ENCODE measurements around the gene AJAP1. TPM values are rescaled to one million over a fixed set of nuclear protein-coding genes. Genes with fewer than 3 reads are reported as not detected.

The AJAP1 gene
- total and polyA plus RNA-seq, 10 of the 15 experiments (the other 5 are each of a cell fraction or from before 2014, with no cell fraction given): not detected

GRCh38 chr1:4786055-4786454, 131.6 kb downstream of the AJAP1 start:
- intact Hi-C loops (cut with micrococcal nuclease; ENCODE audit: unreplicated experiment): no loop called here
- SMC1A ChIA-PET (ENCODE audit: uncharacterized antibody, unreplicated experiment): no interaction called here
- Histone ChIP-seq H3K4me3 (no peak overlapping the region), H3K79me2 (ENCODE audit: control insufficient read depth, insufficient read depth, low read length) (no peaks in the 10 kb centered on the region), H3K36me3 (ENCODE audit: control insufficient read depth in 2 of 2, insufficient read depth in 2 of 2, low read length in 1 of 2) (no peaks in the 10 kb centered on the region), H3K4me1 (ENCODE audit: control insufficient read depth, insufficient read depth, low read length) (no peaks in the 10 kb centered on the region), H3K27me3 (replicated peaks in 1 of 2; ENCODE audit: control insufficient read depth in 2 of 2, insufficient read depth in 2 of 2, low read length in 1 of 2) (no peaks in the 10 kb centered on the region), H3K9me3 (replicated peaks; ENCODE audit: control insufficient read depth, insufficient read depth, low read length) (no peaks in the 10 kb centered on the region; the same call in 2 of the 3 replicates), H2AFZ (ENCODE audit: control insufficient read depth, low read depth, low read length) (no peak overlapping the region), H4K20me1 (ENCODE audit: control insufficient read depth, insufficient read depth) (no peaks in the 10 kb centered on the region), H3K27ac (ENCODE audit: control insufficient read depth, insufficient read depth) (no peak overlapping the region), H3K9ac (ENCODE audit: control insufficient read depth, insufficient read depth, low read length) (no peak overlapping the region), H3K4me2 (ENCODE audit: control insufficient read depth, insufficient read depth) (no peak overlapping the region)
- CTCF ChIA-PET: no interaction called here
- no peak for FAIRE-seq
- WGBS (ENCODE audit: insufficient coverage, insufficient replicate concordance, low lambda C conversion rate, missing lambda C conversion rate): 5% methylated on average over 8 of the region's 8 CpGs
- ATAC-seq: no peak
- no peak for DNase-seq (ENCODE audit: low read depth, low spot score)
- TF ChIP-seq CREM (IDR thresholded peaks at IDR 0.05; ENCODE audit: low read depth) (no peak), ATF7 (IDR thresholded peaks at IDR 0.05; ENCODE audit: low read depth) (no peak)
- TF ChIP-seq, protein P1, sequence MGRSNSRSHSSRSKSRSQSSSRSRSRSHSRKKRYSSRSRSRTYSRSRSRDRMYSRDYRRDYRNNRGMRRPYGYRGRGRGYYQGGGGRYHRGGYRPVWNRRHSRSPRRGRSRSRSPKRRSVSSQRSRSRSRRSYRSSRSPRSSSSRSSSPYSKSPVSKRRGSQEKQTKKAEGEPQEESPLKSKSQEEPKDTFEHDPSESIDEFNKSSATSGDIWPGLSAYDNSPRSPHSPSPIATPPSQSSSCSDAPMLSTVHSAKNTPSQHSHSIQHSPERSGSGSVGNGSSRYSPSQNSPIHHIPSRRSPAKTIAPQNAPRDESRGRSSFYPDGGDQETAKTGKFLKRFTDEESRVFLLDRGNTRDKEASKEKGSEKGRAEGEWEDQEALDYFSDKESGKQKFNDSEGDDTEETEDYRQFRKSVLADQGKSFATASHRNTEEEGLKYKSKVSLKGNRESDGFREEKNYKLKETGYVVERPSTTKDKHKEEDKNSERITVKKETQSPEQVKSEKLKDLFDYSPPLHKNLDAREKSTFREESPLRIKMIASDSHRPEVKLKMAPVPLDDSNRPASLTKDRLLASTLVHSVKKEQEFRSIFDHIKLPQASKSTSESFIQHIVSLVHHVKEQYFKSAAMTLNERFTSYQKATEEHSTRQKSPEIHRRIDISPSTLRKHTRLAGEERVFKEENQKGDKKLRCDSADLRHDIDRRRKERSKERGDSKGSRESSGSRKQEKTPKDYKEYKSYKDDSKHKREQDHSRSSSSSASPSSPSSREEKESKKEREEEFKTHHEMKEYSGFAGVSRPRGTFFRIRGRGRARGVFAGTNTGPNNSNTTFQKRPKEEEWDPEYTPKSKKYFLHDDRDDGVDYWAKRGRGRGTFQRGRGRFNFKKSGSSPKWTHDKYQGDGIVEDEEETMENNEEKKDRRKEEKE (IDR thresholded peaks at IDR 0.05): no peak
- POLR2A ChIA-PET: no interaction called here
- RAD21 ChIA-PET (ENCODE audit: unreplicated experiment): no interaction called here
- no TSS peak for BruUV-seq (replicated peaks)
- in situ Hi-C loops (cut with MboI): no loop called here

- WGBS (ENCODE audit: insufficient coverage, insufficient replicate concordance, low lambda C conversion rate, missing lambda C conversion rate): 1% methylated on average over 5 of the region's 5 CpGs
- no peaks in the 10 kb centered on the region; the same call in 2 of the 3 replicates for H3K9me3 ChIP-seq (replicated peaks; ENCODE audit: control insufficient read depth, insufficient read depth, low read length)
- H3K4me1 ChIP-seq (ENCODE audit: control insufficient read depth, insufficient read depth, low read length): no peaks in the 10 kb centered on the region
- ChIA-PET POLR2A (interaction anchor here (0.5 kb wide), 1 partner anchor 881 kb away, joined by 4 read pairs; no protein-coding TSS in a partner anchor), SMC1A (ENCODE audit: uncharacterized antibody, unreplicated experiment) (no interaction called here), CTCF (interaction anchor here (0.6 kb wide), 1 partner anchor 9 kb away, joined by 3 read pairs; no protein-coding TSS in a partner anchor), RAD21 (ENCODE audit: unreplicated experiment) (no interaction called here)
- no peak overlapping the region for H3K4me2 ChIP-seq (ENCODE audit: control insufficient read depth, insufficient read depth)
- no peaks in the 10 kb centered on the region for H3K27me3 ChIP-seq (replicated peaks in 1 of 2; ENCODE audit: control insufficient read depth in 2 of 2, insufficient read depth in 2 of 2, low read length in 1 of 2)
- intact Hi-C loops (cut with micrococcal nuclease; ENCODE audit: unreplicated experiment): no loop called here
- no peak overlapping the region for H2AFZ ChIP-seq (ENCODE audit: control insufficient read depth, low read depth, low read length)
- no peak for DNase-seq (ENCODE audit: low read depth, low spot score)
- no TSS peak for BruUV-seq (replicated peaks)
- H3K9ac ChIP-seq (ENCODE audit: control insufficient read depth, insufficient read depth, low read length): no peak overlapping the region
- no peaks in the 10 kb centered on the region for H3K36me3 ChIP-seq (ENCODE audit: control insufficient read depth in 2 of 2, insufficient read depth in 2 of 2, low read length in 1 of 2)
- in situ Hi-C loops (cut with MboI): no loop called here
- TF ChIP-seq NR2C2 (IDR thresholded peaks at IDR 0.05; ENCODE audit: borderline replicate concordance, control insufficient read depth, insufficient read length, low read depth) (no peak), RCOR1 (conservative IDR thresholded peaks at IDR 0.05; ENCODE audit: low read depth, low read length) (no peak), FOXK2 (IDR thresholded peaks at IDR 0.05) (no peak), TCF12 (IDR thresholded peaks at IDR 0.05; ENCODE audit: low read depth, low read length) (no peak), SREBF2 (IDR thresholded peaks at IDR 0.05; ENCODE audit: low read length) (no peak), CREB1 (IDR thresholded peaks at IDR 0.05; ENCODE audit: low read depth) (no peak)
- H3K4me3 ChIP-seq: no peak overlapping the region
- H3K79me2 ChIP-seq (ENCODE audit: control insufficient read depth, insufficient read depth, low read length): no peaks in the 10 kb centered on the region
- H3K27ac ChIP-seq (ENCODE audit: control insufficient read depth, insufficient read depth): no peak overlapping the region
- H4K20me1 ChIP-seq (ENCODE audit: control insufficient read depth, insufficient read depth): no peaks in the 10 kb centered on the region
- FAIRE-seq: no peak
- ATAC-seq: no peak
These were observed 133.1 kb downstream of the AJAP1 start for GRCh38 chr1:4787551-4787950.
